ENCODE results near the gene DAPK1. TPM values are rescaled to one million over a fixed set of nuclear protein-coding genes. Genes with fewer than 3 reads are reported as not detected.

DAPK1 gene
- total RNA-seq, 1 experiment from 2014 or later = 133 TPM

- BruUV-seq (replicated peaks) = no TSS peak
- CTCF ChIA-PET = interaction anchor here (0.6 to 1.2 kb wide), 3 partner anchors 11 to 557 kb away, joined by 4 to 8 read pairs (median 7); partner anchors contain the start of gene CTSL
- H3K4me1 Mint-ChIP-seq (ENCODE audit: low read depth, unreplicated experiment) = peaks cover 20% of the 10 kb centered on the region
- H3K36me3 Mint-ChIP-seq (ENCODE audit: insufficient read depth, unreplicated experiment) = peaks cover 11% of the 10 kb centered on the region
- intact Hi-C loops (cut with micrococcal nuclease; ENCODE audit: unreplicated experiment) = no loop called here
- H3K27me3 Mint-ChIP-seq (ENCODE audit: unreplicated experiment) = no peaks in the 10 kb centered on the region
- DNase-seq = peak; percentile 3
- H3K27ac Mint-ChIP-seq (ENCODE audit: unreplicated experiment) = no peak overlapping the region
- H3K9me3 Mint-ChIP-seq (ENCODE audit: low read depth, unreplicated experiment) = no peaks in the 10 kb centered on the region
- no peak overlapping the region for H3K4me3 Mint-ChIP-seq (ENCODE audit: low read depth, unreplicated experiment)
- TF ChIP-seq, protein P1, sequence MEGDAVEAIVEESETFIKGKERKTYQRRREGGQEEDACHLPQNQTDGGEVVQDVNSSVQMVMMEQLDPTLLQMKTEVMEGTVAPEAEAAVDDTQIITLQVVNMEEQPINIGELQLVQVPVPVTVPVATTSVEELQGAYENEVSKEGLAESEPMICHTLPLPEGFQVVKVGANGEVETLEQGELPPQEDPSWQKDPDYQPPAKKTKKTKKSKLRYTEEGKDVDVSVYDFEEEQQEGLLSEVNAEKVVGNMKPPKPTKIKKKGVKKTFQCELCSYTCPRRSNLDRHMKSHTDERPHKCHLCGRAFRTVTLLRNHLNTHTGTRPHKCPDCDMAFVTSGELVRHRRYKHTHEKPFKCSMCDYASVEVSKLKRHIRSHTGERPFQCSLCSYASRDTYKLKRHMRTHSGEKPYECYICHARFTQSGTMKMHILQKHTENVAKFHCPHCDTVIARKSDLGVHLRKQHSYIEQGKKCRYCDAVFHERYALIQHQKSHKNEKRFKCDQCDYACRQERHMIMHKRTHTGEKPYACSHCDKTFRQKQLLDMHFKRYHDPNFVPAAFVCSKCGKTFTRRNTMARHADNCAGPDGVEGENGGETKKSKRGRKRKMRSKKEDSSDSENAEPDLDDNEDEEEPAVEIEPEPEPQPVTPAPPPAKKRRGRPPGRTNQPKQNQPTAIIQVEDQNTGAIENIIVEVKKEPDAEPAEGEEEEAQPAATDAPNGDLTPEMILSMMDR (IDR thresholded peaks at IDR 0.05; ENCODE audit: unreplicated experiment) = no peak
Measured at GRCh38 chr9:87714819-87715218, 217.2 kb downstream of the DAPK1 start.

- DNase-seq = no peak
- no peaks in the 10 kb centered on the region for H3K9me3 Mint-ChIP-seq (ENCODE audit: low read depth, unreplicated experiment)
- intact Hi-C loops (cut with micrococcal nuclease; ENCODE audit: unreplicated experiment) = no loop called here
- BruUV-seq (replicated peaks) = no TSS peak
- H3K4me1 Mint-ChIP-seq (ENCODE audit: low read depth, unreplicated experiment) = peaks cover 20% of the 10 kb centered on the region
- CTCF ChIA-PET = interaction anchor here (1.1 kb wide), 1 partner anchor 10 kb away, joined by 3 read pairs; the partner anchor contains the start of gene CTSL
- TF ChIP-seq, protein P1 (IDR thresholded peaks at IDR 0.05; ENCODE audit: unreplicated experiment) = no peak
- H3K27me3 Mint-ChIP-seq (ENCODE audit: unreplicated experiment) = peaks cover 7% of the 10 kb centered on the region
- peaks cover 6% of the 10 kb centered on the region for H3K36me3 Mint-ChIP-seq (ENCODE audit: insufficient read depth, unreplicated experiment)
- H3K27ac Mint-ChIP-seq (ENCODE audit: unreplicated experiment) = no peak overlapping the region
- H3K4me3 Mint-ChIP-seq (ENCODE audit: low read depth, unreplicated experiment) = no peak overlapping the region
Measured at GRCh38 chr9:87716141-87716540, 218.5 kb downstream of the DAPK1 start.

DNA sequence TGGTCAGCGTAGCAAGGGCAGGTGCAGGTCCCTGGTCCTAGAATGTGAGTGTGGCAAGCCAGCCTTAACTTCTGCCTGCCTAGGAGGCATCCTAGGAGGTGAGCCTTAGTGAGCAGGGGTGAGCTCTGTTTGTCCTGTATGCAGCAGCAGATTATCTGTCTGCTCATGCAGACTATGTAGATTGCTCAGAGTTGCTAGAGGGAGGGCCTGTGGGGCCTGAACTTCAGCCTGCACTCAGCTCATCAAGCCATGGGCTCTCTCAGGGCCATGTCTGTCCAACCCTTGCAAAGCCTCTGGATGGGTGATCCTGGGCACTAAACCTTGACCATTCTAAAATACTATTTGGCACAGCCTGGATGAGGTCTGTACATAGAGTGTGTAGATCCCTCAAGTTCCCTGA, 219.8 kb downstream of the DAPK1 start:
- Mint-ChIP-seq H3K27me3 (ENCODE audit: unreplicated experiment) (peaks cover 18% of the 10 kb centered on the region), H3K4me3 (ENCODE audit: low read depth, unreplicated experiment) (no peak overlapping the region), H3K4me1 (ENCODE audit: low read depth, unreplicated experiment) (peaks cover 20% of the 10 kb centered on the region), H3K36me3 (ENCODE audit: insufficient read depth, unreplicated experiment) (peaks cover 6% of the 10 kb centered on the region), H3K27ac (ENCODE audit: unreplicated experiment) (no peak overlapping the region), H3K9me3 (ENCODE audit: low read depth, unreplicated experiment) (no peaks in the 10 kb centered on the region)
- intact Hi-C loops (cut with micrococcal nuclease; ENCODE audit: unreplicated experiment) = no loop called here
- CTCF ChIA-PET = no interaction called here
- TF ChIP-seq, protein P1 (IDR thresholded peaks at IDR 0.05; ENCODE audit: unreplicated experiment) = no peak
- no peak for DNase-seq
- BruUV-seq (replicated peaks) = no TSS peak

- TF ChIP-seq, protein P1 (IDR thresholded peaks at IDR 0.05; ENCODE audit: unreplicated experiment) = no peak
- Mint-ChIP-seq H3K27me3 (ENCODE audit: unreplicated experiment) (peaks cover 18% of the 10 kb centered on the region), H3K4me3 (ENCODE audit: low read depth, unreplicated experiment) (no peak overlapping the region), H3K27ac (ENCODE audit: unreplicated experiment) (no peak overlapping the region), H3K9me3 (ENCODE audit: low read depth, unreplicated experiment) (no peaks in the 10 kb centered on the region), H3K36me3 (ENCODE audit: insufficient read depth, unreplicated experiment) (peaks cover 1% of the 10 kb centered on the region), H3K4me1 (ENCODE audit: low read depth, unreplicated experiment) (peaks cover 12% of the 10 kb centered on the region)
- CTCF ChIA-PET = no interaction called here
- no TSS peak for BruUV-seq (replicated peaks)
- no peak for DNase-seq
- intact Hi-C loops (cut with micrococcal nuclease; ENCODE audit: unreplicated experiment) = no loop called here
Measured at GRCh38 chr9:87718231-87718630, 220.6 kb downstream of the DAPK1 start.

Measured in Calu3 (cell line).